Ectodermal cell (in vitro differentiated cells): Measurements from ENCODE around the gene ARHGEF38.

ENCODE experiments used
- H3K27ac ChIP-seq: 2 replicates; pipeline ENCODE4 v1.7.0; 2013; ENCODE audit warnings: mild to moderate bottlenecking, low read depth, low read length; ENCODE audit not compliant: insufficient read depth, poor library complexity, severe bottlenecking
- H3K27me3 ChIP-seq: 2 replicates; pipeline ENCODE4 v1.7.0; 2013; ENCODE audit warnings: mild to moderate bottlenecking, low read length; ENCODE audit not compliant: insufficient read depth, control insufficient read depth, poor library complexity, severe bottlenecking
- H3K36me3 ChIP-seq: one replicate; pipeline ENCODE4 v1.7.0; 2013; ENCODE audit warnings: low read length; ENCODE audit not compliant: control insufficient read depth, insufficient read depth
- H3K4me1 ChIP-seq: one replicate; pipeline ENCODE4 v1.7.0; 2013; ENCODE audit warnings: low read length; ENCODE audit not compliant: control insufficient read depth, insufficient read depth
- H3K4me3 ChIP-seq: 2 replicates; pipeline ENCODE4 v1.7.0; 2013; ENCODE audit warnings: low read depth, low read length, control low read depth; ENCODE audit not compliant: insufficient read depth
- H3K9me3 ChIP-seq: 2 replicates; pipeline ENCODE4 v1.7.0; 2013; ENCODE audit warnings: mild to moderate bottlenecking, low read length, moderate library complexity; ENCODE audit not compliant: control insufficient read depth
- WGBS, 2 experiments: methylation state at CpG; one replicate each; pipeline ENCODE4 v1.1.7; 2013; ENCODE audit warnings: missing lambda C conversion rate in 2 of 2; 5-methylcytosine and 5-hydroxymethylcytosine counted together

The ARHGEF38 gene

GRCh38 chr4:105641845-105642244 lies 89.4 kb downstream of the ARHGEF38 start:
- Histone ChIP-seq H3K9me3 (no peaks in the 10 kb centered on the region), H3K4me1 (no peaks in the 10 kb centered on the region), H3K27ac (no peak overlapping the region), H3K4me3 (no peak overlapping the region), H3K27me3 (no peaks in the 10 kb centered on the region), H3K36me3 (no peaks in the 10 kb centered on the region)
- WGBS, 2 experiments = 93 to 94% methylated on average over 4 of the region's 4 CpGs

GRCh38 chr4:105644257-105644656 lies 91.8 kb downstream of the ARHGEF38 start:
- H3K27me3 ChIP-seq = no peaks in the 10 kb centered on the region
- 67 to 83% methylated on average over 2 of the region's 2 CpGs for WGBS, 2 experiments
- no peak overlapping the region for H3K4me3 ChIP-seq
- H3K36me3 ChIP-seq = no peaks in the 10 kb centered on the region
- no peaks in the 10 kb centered on the region for H3K9me3 ChIP-seq
- H3K27ac ChIP-seq = no peak overlapping the region
- H3K4me1 ChIP-seq = no peaks in the 10 kb centered on the region

GRCh38 chr4:105645440-105645839 lies 93.0 kb downstream of the ARHGEF38 start:
- WGBS, 2 experiments = 76 to 86% methylated on average over 1 of the region's 1 CpG
- H3K36me3 ChIP-seq = no peaks in the 10 kb centered on the region
- no peaks in the 10 kb centered on the region for H3K27me3 ChIP-seq

GRCh38 chr4:105650190-105650589 lies 97.8 kb downstream of the ARHGEF38 start:
- no peak overlapping the region for H3K4me3 ChIP-seq
- H3K4me1 ChIP-seq = no peaks in the 10 kb centered on the region
- no peaks in the 10 kb centered on the region for H3K27me3 ChIP-seq
- H3K9me3 ChIP-seq = no peaks in the 10 kb centered on the region
- H3K36me3 ChIP-seq = no peaks in the 10 kb centered on the region
- WGBS, 2 experiments = 83 to 100% methylated on average over 1 of the region's 1 CpG
- no peak overlapping the region for H3K27ac ChIP-seq

More at GRCh38 chr4:105645440-105645839, 93.0 kb downstream of the ARHGEF38 start:
- Histone ChIP-seq H3K4me1 (no peaks in the 10 kb centered on the region), H3K9me3 (no peaks in the 10 kb centered on the region), H3K4me3 (no peak overlapping the region), H3K27ac (no peak overlapping the region)

- no peaks in the 10 kb centered on the region for H3K27me3 ChIP-seq
- no peaks in the 10 kb centered on the region for H3K4me1 ChIP-seq
- no peaks in the 10 kb centered on the region for H3K36me3 ChIP-seq
- H3K27ac ChIP-seq = no peak overlapping the region
- no peak overlapping the region for H3K4me3 ChIP-seq
- H3K9me3 ChIP-seq = no peaks in the 10 kb centered on the region
Observed at GRCh38 chr4:105651884-105652283, 99.5 kb downstream of the ARHGEF38 start.

- H3K4me3 ChIP-seq = no peak overlapping the region
- 90 to 100% methylated on average over 4 of the region's 4 CpGs for WGBS, 2 experiments
- H3K9me3 ChIP-seq = no peaks in the 10 kb centered on the region
- no peaks in the 10 kb centered on the region for H3K27me3 ChIP-seq
- H3K36me3 ChIP-seq = no peaks in the 10 kb centered on the region
- no peaks in the 10 kb centered on the region for H3K4me1 ChIP-seq
- H3K27ac ChIP-seq = no peak overlapping the region
Observed at GRCh38 chr4:105652286-105652888, 100.0 kb downstream of the ARHGEF38 start.

- H3K27me3 ChIP-seq = no peaks in the 10 kb centered on the region
- H3K4me1 ChIP-seq = no peaks in the 10 kb centered on the region
- no peaks in the 10 kb centered on the region for H3K36me3 ChIP-seq
- H3K27ac ChIP-seq = no peak overlapping the region
- no peak overlapping the region for H3K4me3 ChIP-seq
- H3K9me3 ChIP-seq = no peaks in the 10 kb centered on the region
Observed at GRCh38 chr4:105657117-105657765, 104.8 kb downstream of the ARHGEF38 start.

- WGBS, 2 experiments = 90 to 93% methylated on average over 5 to 6 of the region's 6 CpGs
- no peaks in the 10 kb centered on the region for H3K9me3 ChIP-seq
- no peak overlapping the region for H3K27ac ChIP-seq
- H3K36me3 ChIP-seq = no peaks in the 10 kb centered on the region
- H3K4me3 ChIP-seq = no peak overlapping the region
- no peaks in the 10 kb centered on the region for H3K4me1 ChIP-seq
- H3K27me3 ChIP-seq = no peaks in the 10 kb centered on the region
Observed at GRCh38 chr4:105659190-105659589, 106.8 kb downstream of the ARHGEF38 start.

GRCh38 chr4:105661028-105661427 lies 108.6 kb downstream of the ARHGEF38 start:
- Histone ChIP-seq H3K4me1 (no peaks in the 10 kb centered on the region), H3K36me3 (no peaks in the 10 kb centered on the region), H3K9me3 (no peaks in the 10 kb centered on the region), H3K27ac (no peak overlapping the region), H3K27me3 (no peaks in the 10 kb centered on the region), H3K4me3 (no peak overlapping the region)
- WGBS, 2 experiments = 88 to 96% methylated on average over 1 to 3 of the region's 3 CpGs

GRCh38 chr4:105662935-105663675 lies 110.7 kb downstream of the ARHGEF38 start:
- H3K36me3 ChIP-seq = no peaks in the 10 kb centered on the region
- no peaks in the 10 kb centered on the region for H3K27me3 ChIP-seq
- H3K27ac ChIP-seq = no peak overlapping the region
- H3K4me1 ChIP-seq = no peaks in the 10 kb centered on the region
- H3K4me3 ChIP-seq = no peak overlapping the region
- WGBS, 2 experiments = 100% methylated on average over 1 of the region's 2 CpGs; no CpG with 5 or more reads in 1 of the 2 experiments
- H3K9me3 ChIP-seq = no peaks in the 10 kb centered on the region
